Ammon's horn (tissue), 1 donor: ENCODE data around the gene ZBTB16.

Source experiments
- DNase-seq: peaks from one replicate; pipeline ENCODE4 v3.0.0-alpha.2; 2016; ENCODE audit warnings: low spot score

ZBTB16 gene

DNA sequence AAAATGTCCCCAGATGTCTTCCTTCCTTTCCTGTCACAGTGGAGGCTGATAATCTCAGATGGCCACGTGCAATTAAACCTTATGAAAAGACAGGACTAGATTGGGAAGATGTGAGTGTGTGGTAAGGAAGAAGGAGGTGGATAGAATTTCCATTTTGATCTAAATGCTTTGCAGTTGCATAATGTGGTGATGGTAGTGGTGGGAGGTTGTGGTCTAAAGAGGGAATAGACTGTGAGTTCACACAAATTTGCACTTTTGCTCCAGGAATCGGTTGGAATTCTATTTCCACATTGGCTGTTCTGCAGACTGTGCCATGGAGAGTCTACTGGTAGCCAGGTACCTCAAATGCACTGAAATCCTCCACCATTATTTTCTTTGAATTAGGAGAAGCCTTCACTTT, 93.3 kb downstream of the ZBTB16 start:
- DNase-seq, result no peak

GRCh38 chr11:114153224-114153623, 93.7 kb downstream of the ZBTB16 start:
- no peak for DNase-seq

GRCh38 chr11:114154271-114155047, 94.9 kb downstream of the ZBTB16 start:
- peak; percentile 60 for DNase-seq

DNA sequence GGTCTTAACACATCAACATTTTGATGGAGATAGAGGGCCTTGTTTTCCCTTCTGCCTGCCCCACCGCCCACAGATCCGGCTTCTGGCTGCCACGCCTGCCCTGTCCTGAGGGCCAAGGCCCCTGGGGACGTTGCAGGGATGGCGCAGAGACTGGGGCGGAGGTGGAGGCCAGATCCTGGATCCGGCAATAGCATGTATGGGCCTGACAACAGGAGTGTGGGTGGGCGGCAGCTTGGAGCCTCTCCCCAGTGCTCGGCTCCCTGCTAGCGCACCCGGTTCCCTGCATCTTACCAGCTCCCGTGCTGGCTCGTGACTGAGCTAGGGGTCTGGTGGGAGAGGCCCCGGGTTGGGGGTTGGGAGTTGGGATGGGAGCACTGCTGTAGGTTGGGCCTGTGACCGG, 95.6 kb downstream of the ZBTB16 start:
- DNase-seq, result no peak

DNA sequence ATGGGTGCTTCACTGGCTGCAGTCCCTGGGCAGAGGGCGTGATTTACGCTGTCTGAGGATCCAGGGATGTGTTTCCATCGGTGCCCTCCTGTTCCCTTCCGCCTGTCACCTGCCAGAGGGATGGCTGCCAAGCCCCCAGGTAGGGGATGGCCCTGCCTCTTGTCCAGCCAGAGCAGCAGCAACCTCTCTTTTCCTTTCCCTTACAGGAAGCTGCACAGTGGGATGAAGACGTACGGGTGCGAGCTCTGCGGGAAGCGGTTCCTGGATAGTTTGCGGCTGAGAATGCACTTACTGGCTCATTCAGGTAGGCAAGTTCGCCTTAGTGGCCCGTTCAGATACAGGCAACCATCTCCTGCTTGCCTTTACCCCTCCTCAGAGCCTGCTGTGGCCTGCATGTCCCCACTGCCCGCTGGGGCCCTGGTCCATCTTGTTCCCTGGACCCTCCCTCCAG, 96.6 kb downstream of the ZBTB16 start:
- DNase-seq, result no peak

- no peak for DNase-seq
Observed at GRCh38 chr11:114156782-114157181, 97.3 kb downstream of the ZBTB16 start.

GRCh38 chr11:114157476-114158050, 98.1 kb downstream of the ZBTB16 start:
- DNase-seq, result no peak

DNA sequence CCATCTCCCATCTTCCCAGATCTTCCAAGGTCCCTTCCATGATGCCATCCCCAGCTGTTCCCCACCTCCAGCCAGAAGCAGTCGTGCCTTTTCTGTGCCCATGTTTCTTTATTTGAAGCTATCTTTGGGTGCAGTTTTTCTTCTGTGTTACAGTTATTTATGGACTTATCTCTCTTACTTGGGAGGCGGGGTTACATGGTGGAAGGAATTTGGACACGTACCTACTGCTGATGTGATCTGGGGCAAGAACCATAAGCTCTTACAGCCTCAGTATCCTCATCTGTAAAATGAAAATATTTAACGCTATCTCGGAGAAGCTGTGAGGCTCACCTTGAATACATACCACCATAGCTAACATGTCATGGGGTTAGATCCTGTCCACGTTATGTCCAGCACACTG, 98.9 kb downstream of the ZBTB16 start:
- no peak for DNase-seq

DNA sequence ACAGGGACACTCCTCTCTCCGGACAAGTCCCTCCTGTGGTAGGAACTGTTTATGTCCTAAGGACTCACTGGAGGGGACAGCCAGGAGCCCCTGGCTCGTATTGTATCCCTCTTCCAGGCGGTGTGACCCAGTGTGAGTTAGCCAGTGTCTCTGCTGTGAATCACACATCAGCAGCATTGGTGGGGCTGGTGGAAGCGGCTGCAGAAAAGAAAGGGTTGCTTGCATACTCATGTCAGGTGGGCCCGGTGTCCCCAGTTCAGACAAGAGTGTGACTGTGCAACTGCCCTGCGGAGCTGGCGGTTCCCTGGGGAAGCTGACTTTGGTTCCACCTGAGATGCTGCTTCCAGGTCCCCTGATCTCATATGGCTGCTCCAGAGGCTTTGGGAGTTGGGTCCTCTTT, 99.4 kb downstream of the ZBTB16 start:
- no peak for DNase-seq

GRCh38 chr11:114159320-114159719, 99.8 kb downstream of the ZBTB16 start:
- DNase-seq, result no peak

GRCh38 chr11:114159802-114160632, 100.5 kb downstream of the ZBTB16 start:
- peak; percentile 92 for DNase-seq

GRCh38 chr11:114160894-114161293, 101.4 kb downstream of the ZBTB16 start:
- DNase-seq, result no peak

GRCh38 chr11:114161486-114162250, 102.2 kb downstream of the ZBTB16 start:
- no peak for DNase-seq

- DNase-seq, result peak; percentile 96
Observed at GRCh38 chr11:114162719-114163123, 103.2 kb downstream of the ZBTB16 start.

GRCh38 chr11:114163229-114163631, 103.7 kb downstream of the ZBTB16 start:
- DNase-seq, result no peak

DNA sequence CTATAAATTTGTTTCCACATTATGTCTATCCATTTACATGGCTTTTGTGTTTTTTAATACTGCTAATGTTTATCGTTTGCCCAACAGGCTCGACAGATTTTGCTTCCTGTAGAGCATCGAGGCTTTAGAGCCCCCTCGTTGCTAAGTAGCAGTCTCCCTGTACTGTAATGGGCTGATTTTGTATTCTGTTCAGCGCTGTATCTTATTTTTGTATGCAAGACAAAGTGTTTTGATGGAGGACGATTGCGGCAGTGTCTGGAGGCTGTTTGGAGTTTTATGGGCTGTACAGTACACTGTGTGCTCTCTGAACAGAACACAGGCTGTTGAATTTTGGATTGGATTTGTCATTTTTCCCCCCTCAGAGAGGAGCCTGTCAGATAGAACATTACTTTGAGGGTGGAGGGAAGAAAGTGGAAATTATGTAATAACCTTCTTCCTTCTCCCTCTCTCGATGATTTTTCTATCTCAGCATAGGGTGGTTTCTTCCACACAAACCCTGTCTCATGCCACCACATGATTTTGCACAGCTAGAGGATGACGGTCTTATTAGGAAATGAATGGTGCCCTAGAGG, 104.4 kb downstream of the ZBTB16 start:
- DNase-seq, result peak; percentile 85

DNA sequence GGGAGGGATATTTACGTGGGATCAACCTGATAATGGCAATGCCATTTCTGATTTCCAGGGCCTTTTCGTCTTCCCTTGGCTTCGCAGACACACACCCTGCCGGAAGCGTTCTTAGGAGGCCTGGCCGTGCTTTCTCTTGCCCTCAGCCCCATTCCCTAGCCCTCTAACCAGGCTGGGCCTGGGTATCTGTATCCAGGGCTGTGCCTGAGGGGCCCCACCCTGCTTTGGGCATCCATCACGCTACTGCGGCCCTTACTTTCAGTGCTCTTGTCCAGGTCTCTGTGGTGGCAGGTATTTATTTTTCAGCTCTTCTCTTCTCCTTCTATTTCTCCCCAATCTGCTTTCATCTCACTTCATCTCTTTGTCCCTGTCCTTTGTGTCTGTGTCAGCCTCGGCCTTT, 105.0 kb downstream of the ZBTB16 start:
- no peak for DNase-seq

GRCh38 chr11:114165326-114166230, 106.1 kb downstream of the ZBTB16 start:
- no peak for DNase-seq

GRCh38 chr11:114166362-114166761, 106.9 kb downstream of the ZBTB16 start:
- DNase-seq, result no peak

DNA sequence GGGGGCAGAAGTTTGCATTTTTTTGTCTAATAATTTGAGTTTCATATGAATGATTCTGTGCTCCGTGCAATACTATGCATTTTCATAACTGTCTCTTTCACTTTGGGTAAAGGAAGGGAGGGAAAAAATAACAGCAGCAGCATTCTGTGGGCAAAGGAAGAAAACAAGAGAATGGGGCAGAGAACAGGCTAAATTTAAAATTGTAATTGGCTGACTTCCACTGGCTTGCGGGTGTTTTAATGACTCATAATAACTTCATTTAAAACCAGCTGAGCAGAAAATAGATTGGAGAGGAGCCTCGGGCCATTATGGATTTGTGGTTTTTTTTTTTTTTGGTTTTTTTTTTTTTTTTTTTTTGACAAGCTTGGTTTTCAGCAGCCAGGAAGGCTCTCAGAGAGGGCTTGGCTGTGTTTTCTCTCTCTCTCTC, 107.4 kb downstream of the ZBTB16 start:
- peak; percentile 82 for DNase-seq

- no peak for DNase-seq
Observed at GRCh38 chr11:114167355-114167754, 107.8 kb downstream of the ZBTB16 start.
